SK-N-SH (cell line): ENCODE results near the gene RDH12. TPM values are rescaled to one million over a fixed set of nuclear protein-coding genes. Genes with fewer than 3 reads are reported as not detected.

ENCODE experiments used
- CTCF ChIA-PET: fragments of 300-600, 350-600 bp; formaldehyde crosslinking; extraction: SDS; loops from one replicate; lab custom pipeline; 2021; lab: Yijun Ruan, JAX
- POLR2A ChIA-PET: fragments of 350-600 bp; sonication (Branson Sonifier 250); formaldehyde crosslinking; extraction: SDS; loops from one replicate; lab custom pipeline; 2020; ENCODE audit warnings: antibody characterized with exemption, inconsistent platforms; lab: Yijun Ruan, JAX
- DNase-seq: peaks from one replicate; pipeline ENCODE4 v3.0.0; 2012
- H2AFZ ChIP-seq: fragments of 200-600 bp; sonication (generic); 2 replicates; pipeline ENCODE4 v1.8.1; 2016; ENCODE audit warnings: antibody characterized with exemption, mild to moderate bottlenecking, low read depth
- H3F3A ChIP-seq: fragments of 200-600 bp; sonication (generic); replicated peaks from 2 replicates; pipeline ENCODE3; 2016; ENCODE audit warnings: antibody characterized with exemption, mild to moderate bottlenecking; ENCODE audit not compliant: insufficient read depth
- H3K27ac ChIP-seq, 2 experiments: fragments of 200-500 bp in 1 of 2; fragments of 200-600 bp in 1 of 2; sonication (Bioruptor generic) in 1 of 2; sonication (generic), shearing (Covaris generic) in 1 of 2; 2 replicates each; pipeline versions ENCODE4 v1.5.1 to v1.6.1; 2014 to 2016; ENCODE audit warnings: low read depth in 2 of 2, inconsistent platforms in 1 of 2, low read length in 1 of 2, mild to moderate bottlenecking in 1 of 2, mixed read lengths in 1 of 2
- H3K27me3 ChIP-seq: fragments of 200-600 bp; sonication (generic), shearing (Covaris generic); 2 replicates; pipeline ENCODE4 v1.6.1; 2016; ENCODE audit warnings: mixed run types; ENCODE audit not compliant: insufficient read depth
- H3K36me3 ChIP-seq, 2 experiments: fragments of 200-500 bp in 1 of 2; fragments of 200-600 bp in 1 of 2; sonication (Bioruptor generic) in 1 of 2; sonication (generic) in 1 of 2; replicated peaks in 1 of 2; 2 replicates each; pipeline versions ENCODE3 to v1.5.1; 2014 to 2016; ENCODE audit warnings: low read length in 1 of 2, mild to moderate bottlenecking in 1 of 2; ENCODE audit not compliant: insufficient read depth in 2 of 2, control insufficient read depth in 1 of 2
- H3K4me1 ChIP-seq, 2 experiments: fragments of 200-500 bp in 1 of 2; fragments of 200-600 bp in 1 of 2; sonication (Bioruptor generic) in 1 of 2; sonication (generic), shearing (Covaris generic) in 1 of 2; 2 replicates each; pipeline versions ENCODE4 v1.5.1 to v1.6.1; 2014 to 2016; ENCODE audit warnings: low read depth in 1 of 2, low read length in 1 of 2, mixed run types in 1 of 2; ENCODE audit not compliant: insufficient read depth in 2 of 2, control insufficient read depth in 1 of 2
- H3K4me2 ChIP-seq: fragments of 200-600 bp; sonication (generic), shearing (Covaris generic); 2 replicates; pipeline ENCODE4 v1.6.1; 2017; ENCODE audit warnings: mixed run types
- H3K4me3 ChIP-seq, 2 experiments: fragments of 200-500 bp in 1 of 2; fragments of 200-600 bp in 1 of 2; sonication (Bioruptor generic) in 1 of 2; sonication (generic), shearing (Covaris generic) in 1 of 2; 2 replicates each; pipeline versions ENCODE4 v1.5.1 to v1.8.1; 2014 to 2016; ENCODE audit warnings: low read depth in 2 of 2, inconsistent platforms in 1 of 2, low read length in 1 of 2, mild to moderate bottlenecking in 1 of 2, mixed read lengths in 1 of 2, moderate library complexity in 1 of 2
- H3K79me2 ChIP-seq: fragments of 200-600 bp; sonication (generic); 2 replicates; pipeline ENCODE4 v1.8.1; 2017; ENCODE audit warnings: mild to moderate bottlenecking; ENCODE audit not compliant: insufficient read depth
- H3K9ac ChIP-seq: fragments of 200-600 bp; sonication (generic); 2 replicates; pipeline ENCODE4 v1.6.1; 2017; ENCODE audit warnings: mixed run types
- H3K9me2 ChIP-seq: fragments of 200-600 bp; sonication (generic); 2 replicates; pipeline ENCODE4 v1.6.1; 2017; ENCODE audit warnings: mixed run types
- H3K9me3 ChIP-seq: fragments of 200-600 bp; sonication (generic); 2 replicates; pipeline ENCODE4 v1.6.1; 2017; ENCODE audit warnings: mixed run types, mild to moderate bottlenecking, moderate library complexity
- H4K20me1 ChIP-seq: fragments of 200-600 bp; sonication (generic); 2 replicates; pipeline ENCODE4 v1.6.1; 2017; ENCODE audit warnings: mild to moderate bottlenecking, mixed run types; ENCODE audit not compliant: insufficient read depth
- ELF1 ChIP-seq: IDR thresholded peaks from 2 replicates; pipeline ENCODE4 v1.4.0; 2012
- EP300 ChIP-seq, 2 experiments: IDR thresholded peaks; 2 replicates each; pipeline versions ENCODE4 v1.4.0 to v1.6.1; 2012; ENCODE audit warnings: borderline replicate concordance in 1 of 2, low read depth in 1 of 2, low read length in 1 of 2
- MXI1 ChIP-seq: IDR thresholded peaks from 2 replicates; pipeline ENCODE4 v1.6.1; 2012; ENCODE audit warnings: mild to moderate bottlenecking, low read depth, low read length, improper control_type of control experiment
- NRF1 ChIP-seq: IDR thresholded peaks from 2 replicates; pipeline ENCODE4 v1.6.1; 2012; ENCODE audit warnings: low read depth, mild to moderate bottlenecking, low read length
- POLR2AphosphoS5 ChIP-seq: IDR thresholded peaks from 2 replicates; pipeline ENCODE4 v1.6.1; 2012; ENCODE audit warnings: low read depth, low read length
- TEAD4 ChIP-seq: IDR thresholded peaks from 2 replicates; pipeline ENCODE4 v1.4.0; 2012; ENCODE audit warnings: mild to moderate bottlenecking, borderline replicate concordance; ENCODE audit not compliant: insufficient read depth
- WGBS: methylation state at CpG from one replicate; pipeline ENCODE4 v1.1.6; 2017; ENCODE audit warnings: low lambda C conversion rate; 5-methylcytosine and 5-hydroxymethylcytosine counted together
- polyA plus RNA-seq, 3 experiments: library from polyadenylated mRNA; depleted of rRNA; stranded (reverse); fragments of >200 nt; gene quantifications; 2 replicates each; pipeline ENCODE4 v1.2.3, GENCODE V29; 2012
- TF ChIP-seq, protein P1 (sequence below): IDR thresholded peaks from 2 replicates; pipeline ENCODE4 v1.4.0; 2012; ENCODE audit warnings: low read depth, borderline replicate concordance
- TF ChIP-seq, protein P2 (sequence below): IDR thresholded peaks from 2 replicates; pipeline ENCODE4 v1.6.1; 2012; ENCODE audit warnings: mild to moderate bottlenecking, low read depth, low read length, moderate library complexity

Gene RDH12
- polyA plus RNA-seq, 1 of the 3 experiments (the other 2 are of a cell fraction): not detected

DNA sequence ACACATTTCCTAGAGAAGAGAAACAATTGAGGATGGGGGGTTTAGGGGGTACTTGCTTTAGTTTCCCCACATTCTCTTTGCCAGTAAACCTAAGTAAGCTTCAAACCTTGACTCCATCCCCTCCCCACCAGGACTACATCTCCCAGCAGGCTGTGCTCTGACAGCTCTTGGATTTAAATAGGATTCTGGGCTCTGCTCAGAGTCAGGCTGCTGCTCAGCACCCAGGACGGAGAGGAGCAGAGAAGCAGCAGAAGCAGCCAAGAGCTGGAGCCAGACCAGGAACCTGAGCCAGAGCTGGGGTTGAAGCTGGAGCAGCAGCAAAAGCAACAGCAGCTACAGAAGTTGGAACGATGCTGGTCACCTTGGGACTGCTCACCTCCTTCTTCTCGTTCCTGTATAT is 20.6 kb downstream of the RDH12 start:
- CTCF ChIA-PET: interaction anchor here (0.9 to 2.8 kb wide), 6 partner anchors 8 to 138 kb away, joined by 3 to 15 read pairs (median 3); no protein-coding TSS in a partner anchor
- Histone ChIP-seq H3K36me3 (no peaks in the 10 kb centered on the region), H2AFZ (no peak overlapping the region), H4K20me1 (no peaks in the 10 kb centered on the region), H3K9ac (no peak overlapping the region), H3F3A (no peaks in the 10 kb centered on the region), H3K4me1 (peaks cover 0 to 8% of the 10 kb centered on the region in 2 experiments; a peak in 1 of 4 replicates), H3K27ac (no peak overlapping the region), H3K9me2 (no peaks in the 10 kb centered on the region), H3K4me3 (peak overlapping the region in 1 of 2 experiments; percentile 2; a peak in 1 of 4 replicates), H3K4me2 (0 out of 2 replicates have a peak overlapping the region, but pooled peaks have one; percentile 34), H3K79me2 (no peaks in the 10 kb centered on the region), H3K27me3 (peaks cover 18% of the 10 kb centered on the region), H3K9me3 (no peaks in the 10 kb centered on the region)
- POLR2A ChIA-PET: no interaction called here
- TF ChIP-seq MXI1 (peak; percentile 35; the same call in 1 of the 2 replicates), ELF1 (no peak)
- 39% methylated on average over 3 of the region's 3 CpGs for WGBS
- peak; percentile 58 for DNase-seq

DNA sequence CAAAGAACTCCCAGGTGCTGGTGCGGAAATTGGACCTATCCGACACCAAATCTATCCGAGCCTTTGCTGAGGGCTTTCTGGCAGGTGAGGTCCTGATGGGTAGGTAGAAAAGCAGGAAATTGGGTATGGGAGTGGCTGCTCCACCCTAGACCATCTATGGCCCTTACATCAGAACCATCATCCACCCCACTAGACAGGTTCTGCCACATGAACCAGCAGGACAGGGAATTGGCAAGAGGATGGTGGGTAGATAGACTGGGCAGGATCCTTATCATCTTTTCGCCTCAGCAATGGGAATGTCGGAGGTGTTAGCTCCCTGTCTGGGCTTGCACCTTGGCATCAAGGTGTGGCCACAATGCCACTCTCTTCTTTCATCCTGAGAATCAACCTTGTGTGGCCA is 23.5 kb downstream of the RDH12 start:
- Histone ChIP-seq H3K27ac (no peak overlapping the region), H3K9me3 (no peaks in the 10 kb centered on the region), H3K36me3 (no peaks in the 10 kb centered on the region), H3K79me2 (no peaks in the 10 kb centered on the region), H3K4me2 (no peak overlapping the region), H3K4me1 (peaks cover 0 to 8% of the 10 kb centered on the region in 2 experiments; a peak in 1 of 4 replicates), H3K9ac (no peak overlapping the region), H4K20me1 (no peaks in the 10 kb centered on the region), H3K4me3 (no peak overlapping the region), H2AFZ (no peak overlapping the region), H3F3A (no peaks in the 10 kb centered on the region), H3K9me2 (no peaks in the 10 kb centered on the region), H3K27me3 (peaks cover 18% of the 10 kb centered on the region)
- TF ChIP-seq, protein P1, sequence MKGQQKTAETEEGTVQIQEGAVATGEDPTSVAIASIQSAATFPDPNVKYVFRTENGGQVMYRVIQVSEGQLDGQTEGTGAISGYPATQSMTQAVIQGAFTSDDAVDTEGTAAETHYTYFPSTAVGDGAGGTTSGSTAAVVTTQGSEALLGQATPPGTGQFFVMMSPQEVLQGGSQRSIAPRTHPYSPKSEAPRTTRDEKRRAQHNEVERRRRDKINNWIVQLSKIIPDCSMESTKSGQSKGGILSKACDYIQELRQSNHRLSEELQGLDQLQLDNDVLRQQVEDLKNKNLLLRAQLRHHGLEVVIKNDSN: no peak
- TF ChIP-seq, protein P2, sequence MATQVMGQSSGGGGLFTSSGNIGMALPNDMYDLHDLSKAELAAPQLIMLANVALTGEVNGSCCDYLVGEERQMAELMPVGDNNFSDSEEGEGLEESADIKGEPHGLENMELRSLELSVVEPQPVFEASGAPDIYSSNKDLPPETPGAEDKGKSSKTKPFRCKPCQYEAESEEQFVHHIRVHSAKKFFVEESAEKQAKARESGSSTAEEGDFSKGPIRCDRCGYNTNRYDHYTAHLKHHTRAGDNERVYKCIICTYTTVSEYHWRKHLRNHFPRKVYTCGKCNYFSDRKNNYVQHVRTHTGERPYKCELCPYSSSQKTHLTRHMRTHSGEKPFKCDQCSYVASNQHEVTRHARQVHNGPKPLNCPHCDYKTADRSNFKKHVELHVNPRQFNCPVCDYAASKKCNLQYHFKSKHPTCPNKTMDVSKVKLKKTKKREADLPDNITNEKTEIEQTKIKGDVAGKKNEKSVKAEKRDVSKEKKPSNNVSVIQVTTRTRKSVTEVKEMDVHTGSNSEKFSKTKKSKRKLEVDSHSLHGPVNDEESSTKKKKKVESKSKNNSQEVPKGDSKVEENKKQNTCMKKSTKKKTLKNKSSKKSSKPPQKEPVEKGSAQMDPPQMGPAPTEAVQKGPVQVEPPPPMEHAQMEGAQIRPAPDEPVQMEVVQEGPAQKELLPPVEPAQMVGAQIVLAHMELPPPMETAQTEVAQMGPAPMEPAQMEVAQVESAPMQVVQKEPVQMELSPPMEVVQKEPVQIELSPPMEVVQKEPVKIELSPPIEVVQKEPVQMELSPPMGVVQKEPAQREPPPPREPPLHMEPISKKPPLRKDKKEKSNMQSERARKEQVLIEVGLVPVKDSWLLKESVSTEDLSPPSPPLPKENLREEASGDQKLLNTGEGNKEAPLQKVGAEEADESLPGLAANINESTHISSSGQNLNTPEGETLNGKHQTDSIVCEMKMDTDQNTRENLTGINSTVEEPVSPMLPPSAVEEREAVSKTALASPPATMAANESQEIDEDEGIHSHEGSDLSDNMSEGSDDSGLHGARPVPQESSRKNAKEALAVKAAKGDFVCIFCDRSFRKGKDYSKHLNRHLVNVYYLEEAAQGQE: no peak
- TF ChIP-seq NRF1 (no peak), POLR2AphosphoS5 (no peak), EP300 (IDR thresholded peaks at IDR 0.05; ENCODE audit: borderline replicate concordance in 1 of 2, low read depth in 1 of 2, low read length in 1 of 2) (no peak), TEAD4 (no peak)
- DNase-seq: no peak
- ChIA-PET CTCF (interaction anchor here (1.6 kb wide), 1 partner anchor 21 kb away, joined by 4 read pairs; no protein-coding TSS in a partner anchor), POLR2A (no interaction called here)
- 48% methylated on average over 5 of the region's 5 CpGs for WGBS
